ENCODE results near the gene ORM1.

- no peak for TF ChIP-seq TAF1 (IDR thresholded peaks at IDR 0.05; ENCODE audit: borderline replicate concordance, low read depth, low read length)
- no peak for TF ChIP-seq POLR2A (IDR thresholded peaks at IDR 0.05; ENCODE audit: low read depth, low read length)
These were observed 42.3 kb downstream of the ORM1 start for GRCh38 chr9:114365194-114365593.

Data from GM12892 (cell line).